ENCODE data around the gene MRPS18C. TPM values are rescaled to one million over a fixed set of nuclear protein-coding genes. Genes with fewer than 3 reads are reported as not detected.
"Not testable (repeated sequence)": the region's sequence is repeated elsewhere in the genome, so short reads cannot be mapped to it uniquely, and the experiment has no call there.

MRPS18C gene
- total RNA-seq, 1 donor from 2014 or later: 49.8 TPM

DNA sequence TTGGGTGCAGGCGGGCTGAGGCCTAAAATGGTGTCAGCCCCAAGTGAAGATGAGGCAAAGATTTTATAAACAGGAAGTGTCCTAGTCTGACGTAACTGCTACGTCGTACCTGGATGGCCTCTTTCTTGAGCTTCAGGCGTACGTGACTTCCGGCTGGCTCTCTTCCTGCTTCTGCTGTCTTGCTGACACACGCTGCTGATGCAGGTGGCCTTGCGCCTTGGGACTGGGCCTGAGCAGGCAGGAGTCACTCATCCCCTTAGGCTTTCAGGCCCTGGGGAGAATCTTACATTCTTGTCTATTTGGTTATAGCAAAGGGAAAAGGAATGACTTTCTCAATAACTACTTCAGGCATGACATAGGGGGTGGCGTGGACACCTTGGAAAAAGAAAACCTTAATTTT lies 49.1 kb downstream of the MRPS18C start:
- Histone ChIP-seq H3K4me2 (ENCODE audit: low read length) (no peak overlapping the region), H2AFZ (ENCODE audit: low read depth, low read length) (no peak overlapping the region), H3K27ac (ENCODE audit: low read depth, low read length) (no peak overlapping the region), H3K27me3 (ENCODE audit: insufficient read depth, low read length) (no peaks in the 10 kb centered on the region), H4K20me1 (ENCODE audit: insufficient read depth, low read length) (no peaks in the 10 kb centered on the region), H3K4me3 (ENCODE audit: insufficient read depth, low read depth, low read length) (no peak overlapping the region), H3K4me1 (ENCODE audit: insufficient read depth, low read length) (no peaks in the 10 kb centered on the region), H3K36me3 (ENCODE audit: insufficient read depth, low read length) (no peaks in the 10 kb centered on the region), H3K9ac (ENCODE audit: low read length) (no peak overlapping the region), H3K79me2 (ENCODE audit: insufficient read depth, low read length) (no peaks in the 10 kb centered on the region), H3K9me3 (ENCODE audit: insufficient read depth, low read depth, low read length) (no peaks in the 10 kb centered on the region)
- Mint-ChIP-seq H3K9me3 (ENCODE audit: unreplicated experiment) (peaks cover 4% of the 10 kb centered on the region), H3K27ac (ENCODE audit: unreplicated experiment) (no peak overlapping the region), H3K27me3 (ENCODE audit: low read depth, unreplicated experiment) (peaks cover 8% of the 10 kb centered on the region), H3K4me1 (ENCODE audit: low read depth, unreplicated experiment) (no peaks in the 10 kb centered on the region), H3K36me3 (ENCODE audit: low read depth, unreplicated experiment) (no peaks in the 10 kb centered on the region), H3K4me3 (ENCODE audit: unreplicated experiment) (no peak overlapping the region)
- FAIRE-seq: no peak
- no peak for TF ChIP-seq EZH2 (IDR thresholded peaks at IDR 0.05; ENCODE audit: insufficient read depth, low read length)
- TF ChIP-seq CTCF (IDR thresholded peaks at IDR 0.05; ENCODE audit: insufficient read depth, low read depth, low read length): no peak
- no peak for DNase-seq (ENCODE audit: low read depth)

GRCh38 chr4:83509156-83509585 lies 53.3 kb downstream of the MRPS18C start:
- H3K27ac Mint-ChIP-seq (ENCODE audit: unreplicated experiment); FAIRE-seq; H3K36me3 ChIP-seq (ENCODE audit: insufficient read depth, low read length): not testable (repeated sequence)

More at GRCh38 chr4:83509156-83509585, 53.3 kb downstream of the MRPS18C start:
- H3K9me3 ChIP-seq (ENCODE audit: insufficient read depth, low read depth, low read length); H3K36me3 Mint-ChIP-seq (ENCODE audit: low read depth, unreplicated experiment); H3K4me2 ChIP-seq (ENCODE audit: low read length); H3K4me3 Mint-ChIP-seq (ENCODE audit: unreplicated experiment); H3K4me1 ChIP-seq (ENCODE audit: insufficient read depth, low read length); H3K9ac ChIP-seq (ENCODE audit: low read length); H3K4me3 ChIP-seq (ENCODE audit: insufficient read depth, low read depth, low read length); H3K79me2 ChIP-seq (ENCODE audit: insufficient read depth, low read length); H3K9me3 Mint-ChIP-seq (ENCODE audit: unreplicated experiment); H4K20me1 ChIP-seq (ENCODE audit: insufficient read depth, low read length); H3K27me3 Mint-ChIP-seq (ENCODE audit: low read depth, unreplicated experiment); H3K27ac ChIP-seq (ENCODE audit: low read depth, low read length); H3K4me1 Mint-ChIP-seq (ENCODE audit: low read depth, unreplicated experiment); H3K27me3 ChIP-seq (ENCODE audit: insufficient read depth, low read length): not testable (repeated sequence)
- peak overlapping the region; percentile 49 for H2AFZ ChIP-seq (ENCODE audit: low read depth, low read length)
- peak; percentile 14 for DNase-seq (ENCODE audit: low read depth)
- TF ChIP-seq CTCF (IDR thresholded peaks at IDR 0.05; ENCODE audit: insufficient read depth, low read depth, low read length): peak; percentile 63

All from astrocyte (in vitro differentiated cells and primary cell).